Glutamatergic neuron (in vitro differentiated cells): ENCODE data around the gene SLC35G6. TPM values are rescaled to one million over a fixed set of nuclear protein-coding genes. Genes with fewer than 3 reads are reported as not detected.

ENCODE experiments used
- DNase-seq: peaks from one replicate; pipeline ENCODE4 v3.0.0; 2022
- H3K27ac Mint-ChIP-seq: one replicate; pipeline ENCODE4 v1.8.0; 2020; ENCODE audit warnings: mild to moderate bottlenecking, mixed read lengths, inconsistent platforms; ENCODE audit not compliant: unreplicated experiment
- H3K27me3 Mint-ChIP-seq: one replicate; pipeline ENCODE4 v1.8.0; 2020; ENCODE audit warnings: mild to moderate bottlenecking, moderate library complexity, mixed read lengths, inconsistent platforms; ENCODE audit not compliant: unreplicated experiment
- H3K36me3 Mint-ChIP-seq: one replicate; pipeline ENCODE4 v1.8.0; 2020; ENCODE audit warnings: mild to moderate bottlenecking, mixed read lengths, inconsistent platforms; ENCODE audit not compliant: unreplicated experiment
- H3K4me1 Mint-ChIP-seq: one replicate; pipeline ENCODE4 v1.8.0; 2020; ENCODE audit warnings: mild to moderate bottlenecking, low read depth, mixed read lengths, inconsistent platforms; ENCODE audit not compliant: unreplicated experiment
- H3K4me3 Mint-ChIP-seq: one replicate; pipeline ENCODE4 v1.8.0; 2020; ENCODE audit warnings: mild to moderate bottlenecking, mixed read lengths, inconsistent platforms; ENCODE audit not compliant: unreplicated experiment
- H3K9me3 Mint-ChIP-seq: one replicate; pipeline ENCODE4 v1.8.0; 2020; ENCODE audit warnings: mild to moderate bottlenecking, moderate library complexity, mixed read lengths, inconsistent platforms; ENCODE audit not compliant: unreplicated experiment
- CTCF ChIP-seq: fragments of 200-600 bp; sonication (generic); IDR thresholded peaks from one replicate; pipeline ENCODE4 v1.5.0; 2021; ENCODE audit not compliant: partially characterized antibody, unreplicated experiment
- total RNA-seq: library from RNA; stranded (reverse); fragmentation: NEBNext Ultra II Directional; extraction: Animal tissue kit (Norgen Biotek cat#: 25700); gene quantifications from one replicate; pipeline ENCODE4 v1.2.1, GENCODE V29; 2021; ENCODE audit not compliant: unreplicated experiment

The SLC35G6 gene
- total RNA-seq, 1 donor from 2014 or later, result 0.34 TPM

- Mint-ChIP-seq H3K27ac (no peak overlapping the region), H3K4me1 (no peaks in the 10 kb centered on the region), H3K27me3 (peaks cover 2% of the 10 kb centered on the region), H3K36me3 (no peaks in the 10 kb centered on the region), H3K9me3 (peaks cover 6% of the 10 kb centered on the region), H3K4me3 (no peak overlapping the region)
- TF ChIP-seq CTCF, result no peak
- DNase-seq, result no peak
Observed at GRCh38 chr17:7512824-7513540, 31.7 kb downstream of the SLC35G6 start.

- H3K36me3 Mint-ChIP-seq, result no peaks in the 10 kb centered on the region
- peaks cover 2% of the 10 kb centered on the region for H3K27me3 Mint-ChIP-seq
- no peak for TF ChIP-seq CTCF
- no peak for DNase-seq
- no peaks in the 10 kb centered on the region for H3K4me1 Mint-ChIP-seq
- peaks cover 3% of the 10 kb centered on the region for H3K9me3 Mint-ChIP-seq
- no peak overlapping the region for H3K27ac Mint-ChIP-seq
- no peak overlapping the region for H3K4me3 Mint-ChIP-seq
Observed at GRCh38 chr17:7513850-7514419, 32.7 kb downstream of the SLC35G6 start.

- no peak for DNase-seq
- Mint-ChIP-seq H3K27ac (no peak overlapping the region), H3K9me3 (peaks cover 3% of the 10 kb centered on the region), H3K36me3 (no peaks in the 10 kb centered on the region), H3K4me1 (no peaks in the 10 kb centered on the region), H3K4me3 (no peak overlapping the region), H3K27me3 (no peaks in the 10 kb centered on the region)
- no peak for TF ChIP-seq CTCF
Observed at GRCh38 chr17:7515911-7516610, 34.8 kb downstream of the SLC35G6 start.

GRCh38 chr17:7523033-7523432 is 41.8 kb downstream of the SLC35G6 start:
- Mint-ChIP-seq H3K4me3 (no peak overlapping the region), H3K4me1 (no peaks in the 10 kb centered on the region), H3K27ac (no peak overlapping the region), H3K27me3 (no peaks in the 10 kb centered on the region), H3K36me3 (no peaks in the 10 kb centered on the region), H3K9me3 (peaks cover 5% of the 10 kb centered on the region)
- DNase-seq, result no peak
- TF ChIP-seq CTCF, result no peak

GRCh38 chr17:7528842-7529241 is 47.6 kb downstream of the SLC35G6 start:
- no peak for DNase-seq
- no peak overlapping the region for H3K27ac Mint-ChIP-seq
- H3K9me3 Mint-ChIP-seq, result peaks cover 9% of the 10 kb centered on the region
- H3K36me3 Mint-ChIP-seq, result peaks cover 6% of the 10 kb centered on the region
- no peak for TF ChIP-seq CTCF
- no peak overlapping the region for H3K4me3 Mint-ChIP-seq
- H3K4me1 Mint-ChIP-seq, result no peaks in the 10 kb centered on the region
- peaks cover 2% of the 10 kb centered on the region for H3K27me3 Mint-ChIP-seq
